ENCODE measurements around the gene POLN. TPM values are rescaled to one million over a fixed set of nuclear protein-coding genes. Genes with fewer than 3 reads are reported as not detected.

The POLN gene
- total RNA-seq, 4 donors from 2014 or later: 0.91 to 8.0 (median 1.2) TPM

- WGBS: 92% methylated on average over 21 of the region's 25 CpGs
- TF ChIP-seq, protein P1, sequence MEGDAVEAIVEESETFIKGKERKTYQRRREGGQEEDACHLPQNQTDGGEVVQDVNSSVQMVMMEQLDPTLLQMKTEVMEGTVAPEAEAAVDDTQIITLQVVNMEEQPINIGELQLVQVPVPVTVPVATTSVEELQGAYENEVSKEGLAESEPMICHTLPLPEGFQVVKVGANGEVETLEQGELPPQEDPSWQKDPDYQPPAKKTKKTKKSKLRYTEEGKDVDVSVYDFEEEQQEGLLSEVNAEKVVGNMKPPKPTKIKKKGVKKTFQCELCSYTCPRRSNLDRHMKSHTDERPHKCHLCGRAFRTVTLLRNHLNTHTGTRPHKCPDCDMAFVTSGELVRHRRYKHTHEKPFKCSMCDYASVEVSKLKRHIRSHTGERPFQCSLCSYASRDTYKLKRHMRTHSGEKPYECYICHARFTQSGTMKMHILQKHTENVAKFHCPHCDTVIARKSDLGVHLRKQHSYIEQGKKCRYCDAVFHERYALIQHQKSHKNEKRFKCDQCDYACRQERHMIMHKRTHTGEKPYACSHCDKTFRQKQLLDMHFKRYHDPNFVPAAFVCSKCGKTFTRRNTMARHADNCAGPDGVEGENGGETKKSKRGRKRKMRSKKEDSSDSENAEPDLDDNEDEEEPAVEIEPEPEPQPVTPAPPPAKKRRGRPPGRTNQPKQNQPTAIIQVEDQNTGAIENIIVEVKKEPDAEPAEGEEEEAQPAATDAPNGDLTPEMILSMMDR (IDR thresholded peaks at IDR 0.05): no peak
- no peak for TF ChIP-seq EP300 (IDR thresholded peaks at IDR 0.05)
- TF ChIP-seq POLR2AphosphoS5 (IDR thresholded peaks at IDR 0.05): no peak
- TF ChIP-seq POLR2A (IDR thresholded peaks at IDR 0.05): no peak
- no peaks in the 10 kb centered on the region for H3K9me3 ChIP-seq
- no peak overlapping the region for H3K27ac ChIP-seq
- no peak overlapping the region for H3K4me3 ChIP-seq
- DNase-seq (ENCODE audit: low spot score in 2 of 2): peak in 1 of 2 donors; percentile 78
- peaks cover 7% of the 10 kb centered on the region for H3K4me1 ChIP-seq
- H3K36me3 ChIP-seq: no peaks in the 10 kb centered on the region
- H3K27me3 ChIP-seq: peaks cover 69% of the 10 kb centered on the region
Measured at GRCh38 chr4:2047781-2048581, 193.9 kb downstream of the POLN start.

GRCh38 chr4:2047031-2047660 is 194.8 kb downstream of the POLN start:
- WGBS: 4% methylated on average over 12 of the region's 57 CpGs
- TF ChIP-seq POLR2A (IDR thresholded peaks at IDR 0.05): no peak
- no peak for TF ChIP-seq POLR2AphosphoS5 (IDR thresholded peaks at IDR 0.05)
- TF ChIP-seq EP300 (IDR thresholded peaks at IDR 0.05): no peak
- TF ChIP-seq, protein P1 (IDR thresholded peaks at IDR 0.05): no peak
- peak in 1 of 2 donors; percentile 74 for DNase-seq (ENCODE audit: low spot score in 2 of 2)

GRCh38 chr4:2046031-2046961 is 195.6 kb downstream of the POLN start:
- Histone ChIP-seq H3K27ac (no peak overlapping the region), H3K9me3 (no peaks in the 10 kb centered on the region), H3K36me3 (no peaks in the 10 kb centered on the region), H3K27me3 (peaks cover 69% of the 10 kb centered on the region), H3K4me3 (no peak overlapping the region), H3K4me1 (peaks cover 23% of the 10 kb centered on the region)
- WGBS: 67% methylated on average over 26 of the region's 28 CpGs
- TF ChIP-seq EP300 (IDR thresholded peaks at IDR 0.05) (no peak), POLR2A (IDR thresholded peaks at IDR 0.05) (no peak), POLR2AphosphoS5 (IDR thresholded peaks at IDR 0.05) (no peak)
- TF ChIP-seq, protein P1 (IDR thresholded peaks at IDR 0.05): no peak
- peak in 1 of 2 donors; percentile 77 for DNase-seq (ENCODE audit: low spot score in 2 of 2)

More at GRCh38 chr4:2047031-2047660, 194.8 kb downstream of the POLN start:
- no peak overlapping the region for H3K27ac ChIP-seq
- peaks cover 69% of the 10 kb centered on the region for H3K27me3 ChIP-seq
- H3K4me1 ChIP-seq: peaks cover 14% of the 10 kb centered on the region
- H3K4me3 ChIP-seq: no peak overlapping the region
- H3K9me3 ChIP-seq: no peaks in the 10 kb centered on the region
- no peaks in the 10 kb centered on the region for H3K36me3 ChIP-seq

GRCh38 chr4:2045518-2045951 is 196.4 kb downstream of the POLN start:
- DNase-seq (ENCODE audit: low spot score in 2 of 2): peak in 1 of 2 donors; percentile 64
- Histone ChIP-seq H3K27me3 (peaks cover 70% of the 10 kb centered on the region), H3K4me1 (peaks cover 30% of the 10 kb centered on the region), H3K27ac (no peak overlapping the region), H3K9me3 (no peaks in the 10 kb centered on the region), H3K36me3 (no peaks in the 10 kb centered on the region), H3K4me3 (no peak overlapping the region)
- 83% methylated on average over 10 of the region's 11 CpGs for WGBS
- TF ChIP-seq POLR2AphosphoS5 (IDR thresholded peaks at IDR 0.05): no peak
- no peak for TF ChIP-seq POLR2A (IDR thresholded peaks at IDR 0.05)
- TF ChIP-seq, protein P1 (IDR thresholded peaks at IDR 0.05): no peak
- no peak for TF ChIP-seq EP300 (IDR thresholded peaks at IDR 0.05)
